Iris pigment epithelial cell (primary cell): Measurements from ENCODE around the gene SLC40A1.
A peak's percentile ranks its signal among the peaks of the same experiment; 100 is the strongest.

Experiments
- DNase-seq: peaks from one replicate; pipeline ENCODE4 v3.0.0-alpha.2; 2011; ENCODE audit warnings: low read depth

Gene SLC40A1

GRCh38 chr2:189601043-189601442, 20.5 kb upstream of the SLC40A1 start:
- peak; percentile 81 for DNase-seq

DNA sequence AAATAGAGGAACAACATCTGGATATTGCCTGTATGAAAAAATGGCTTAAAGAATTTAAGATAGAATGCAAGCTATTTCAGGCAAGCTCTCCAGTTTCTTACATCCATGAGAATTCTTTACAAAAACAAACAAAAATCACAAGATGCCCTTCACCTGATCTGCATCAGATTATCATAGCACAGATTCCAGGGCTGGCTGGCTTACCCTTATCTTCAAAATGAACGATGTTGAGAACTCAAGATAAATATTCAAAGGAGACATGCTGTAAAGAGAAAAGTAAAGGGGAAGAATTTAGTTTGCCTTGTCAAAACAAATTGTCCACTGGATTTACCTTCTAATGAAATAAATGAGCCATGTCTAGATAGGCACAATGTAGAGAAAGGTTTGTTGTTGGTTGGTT, 18.7 kb upstream of the SLC40A1 start:
- peak; percentile 61 for DNase-seq

GRCh38 chr2:189595417-189595816, 14.8 kb upstream of the SLC40A1 start:
- no peak for DNase-seq

DNA sequence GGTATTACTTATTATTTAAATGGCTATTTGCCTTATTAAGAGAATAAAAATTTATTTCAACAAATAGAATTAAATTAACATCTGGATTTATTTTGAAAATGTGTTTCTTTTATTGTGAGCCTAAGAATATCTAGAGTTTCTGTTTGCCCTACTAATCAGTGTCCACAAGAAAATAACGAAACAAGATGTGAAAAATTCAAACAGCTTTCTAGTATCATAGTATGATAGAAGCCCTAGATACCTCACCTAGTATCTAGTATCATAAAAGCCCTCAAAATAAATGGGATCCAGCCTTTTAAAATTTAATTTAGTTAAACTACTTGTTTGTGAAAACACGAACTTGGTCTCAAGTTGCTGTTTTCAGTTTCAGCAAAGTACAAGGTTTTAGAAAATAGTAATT, 13.7 kb upstream of the SLC40A1 start:
- no peak for DNase-seq

DNA sequence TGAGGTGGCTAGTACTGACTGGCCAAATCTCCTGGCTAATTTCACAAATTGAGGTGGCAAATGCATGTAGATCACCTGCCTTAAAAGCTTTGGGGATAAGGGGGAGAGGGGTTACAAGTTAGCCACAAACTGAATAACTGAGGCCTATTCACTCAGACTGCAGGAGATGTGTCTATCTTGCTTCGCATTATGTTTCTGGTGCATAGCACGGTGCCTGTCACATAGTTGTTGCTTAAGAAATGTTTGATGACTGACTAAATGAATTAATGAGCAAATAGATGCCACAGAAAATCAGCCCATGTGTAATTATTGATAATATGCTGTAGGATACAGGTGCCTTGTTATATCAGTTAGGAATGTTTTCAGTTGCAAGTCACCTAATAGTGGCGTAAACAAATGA, 12.5 kb upstream of the SLC40A1 start:
- DNase-seq: no peak

GRCh38 chr2:189592353-189592984, 11.9 kb upstream of the SLC40A1 start:
- DNase-seq: no peak

DNA sequence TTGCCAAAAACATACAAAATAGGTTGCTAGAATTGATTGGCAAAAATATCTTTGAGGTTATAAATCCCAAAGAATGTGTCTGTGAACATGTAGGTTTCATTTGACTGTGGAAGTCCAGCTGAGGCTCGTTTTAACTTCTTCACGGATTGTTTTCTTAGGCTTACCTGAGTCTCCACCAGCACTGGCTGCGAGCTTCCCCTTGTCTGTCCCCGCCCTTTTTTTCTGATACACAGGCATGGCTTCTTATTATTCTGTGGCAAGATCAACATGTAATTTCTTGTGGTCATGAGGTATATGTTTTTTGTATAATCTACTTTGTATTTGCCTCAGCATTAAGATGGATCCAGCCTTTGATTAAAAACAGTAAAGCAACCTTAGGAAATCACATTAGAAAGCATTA, 7.2 kb upstream of the SLC40A1 start:
- no peak for DNase-seq

- no peak for DNase-seq
Observed at GRCh38 chr2:189585226-189585756, 4.7 kb upstream of the SLC40A1 start.

- no peak for DNase-seq
Observed at GRCh38 chr2:189584686-189585085, 4.1 kb upstream of the SLC40A1 start.

DNA sequence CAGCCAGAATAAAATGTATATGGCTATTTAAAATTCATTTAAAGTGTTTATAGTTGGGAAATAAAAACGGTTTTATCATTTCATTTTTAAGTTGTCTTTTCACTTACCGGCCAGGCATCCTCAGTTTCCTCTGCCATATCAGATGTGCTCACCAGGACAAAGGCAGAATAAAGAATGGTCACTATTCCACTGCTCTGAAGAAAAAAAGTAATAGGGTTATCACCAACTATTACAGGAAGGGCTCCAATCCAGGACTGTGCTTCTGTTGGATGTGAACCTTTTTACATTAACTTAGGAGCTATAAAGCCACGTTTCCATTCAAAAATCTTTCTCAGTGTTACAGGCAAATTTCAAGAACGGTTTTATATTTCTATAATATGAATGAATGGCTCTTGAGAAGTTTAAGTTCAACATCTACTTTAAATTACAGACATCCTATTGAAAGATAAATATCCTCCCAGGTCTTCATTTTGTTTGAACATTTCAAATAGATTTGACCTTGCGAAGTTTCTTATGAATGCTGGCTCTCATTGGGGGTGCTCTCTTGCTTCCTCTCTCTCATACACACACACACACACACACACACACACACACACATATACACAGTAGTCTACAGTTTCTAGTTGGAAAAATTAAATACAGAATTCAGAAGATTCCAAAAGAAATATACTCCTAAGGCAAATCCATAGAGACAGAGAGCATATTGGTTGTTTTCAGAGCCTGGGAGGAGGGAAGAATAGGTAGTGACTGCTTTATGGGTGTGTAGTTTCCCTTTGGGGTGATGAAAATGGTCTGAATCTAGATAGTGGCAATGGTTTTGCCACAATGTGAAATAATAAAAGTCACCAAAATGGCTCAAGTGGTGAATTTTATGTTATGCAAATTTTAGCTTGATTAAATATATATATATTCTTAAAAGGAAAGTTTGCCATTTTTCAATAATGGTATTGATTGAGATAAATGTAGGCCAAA, 2.9 kb upstream of the SLC40A1 start:
- no peak for DNase-seq

DNA sequence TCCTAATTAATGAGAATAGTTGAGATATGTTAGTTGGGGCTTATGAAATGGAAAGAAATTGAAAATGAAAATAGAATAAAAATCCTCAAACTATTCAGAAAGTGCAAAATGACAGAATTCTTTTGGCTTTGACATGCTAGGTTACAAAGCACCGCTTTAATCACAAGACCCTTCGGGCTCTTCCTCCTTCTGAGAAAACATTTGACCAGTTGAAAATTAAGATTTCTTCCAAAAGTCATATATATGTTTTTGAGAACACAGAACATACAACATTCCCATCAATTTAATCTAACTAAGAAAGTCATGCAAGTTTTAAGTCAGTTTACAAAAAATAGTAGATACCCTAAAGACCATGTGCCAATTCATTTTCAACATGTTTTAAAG, 2.2 kb upstream of the SLC40A1 start:
- no peak for DNase-seq

- DNase-seq: no peak
Observed at GRCh38 chr2:189582140-189582808, 1.7 kb upstream of the SLC40A1 start.

DNA sequence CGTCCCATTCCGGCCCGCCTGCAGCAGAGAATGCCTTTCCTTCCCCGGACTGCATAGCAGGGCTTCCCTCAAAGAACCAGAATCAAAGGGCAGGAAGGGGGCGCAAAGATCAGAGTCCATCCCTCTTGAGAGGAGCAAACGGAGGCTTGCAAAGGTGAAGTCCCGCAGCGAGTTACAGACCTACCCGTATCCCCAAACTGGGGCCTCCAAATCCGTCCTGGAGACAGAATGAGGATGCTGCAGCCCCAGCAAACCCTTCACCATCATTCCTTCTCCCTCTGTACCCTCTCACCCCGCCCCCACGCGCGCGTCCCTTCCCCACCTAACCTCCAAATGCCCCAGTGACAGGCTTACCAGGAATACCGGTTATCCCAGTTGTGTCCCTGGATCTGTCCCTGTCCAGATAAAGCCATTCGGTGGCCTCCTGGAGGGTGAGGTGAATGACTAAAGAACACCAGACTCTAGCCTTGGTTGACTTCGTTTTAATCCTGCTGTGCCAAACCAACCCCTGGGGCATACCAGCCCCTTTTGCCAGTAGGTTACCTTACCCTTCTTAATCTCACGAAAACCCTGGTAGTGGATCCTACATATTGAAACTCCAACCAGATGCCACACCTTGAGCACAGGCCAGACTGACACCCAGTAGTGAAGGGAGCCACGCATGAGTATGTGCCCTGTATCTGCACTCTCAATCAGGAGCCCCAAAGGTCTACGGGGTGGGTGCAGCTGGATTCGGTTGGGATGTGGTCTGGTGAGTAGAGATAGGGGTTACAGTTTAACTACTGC, 961 bp upstream of the SLC40A1 start:
- DNase-seq: no peak

GRCh38 chr2:189580241-189580651, 340 bp downstream of the SLC40A1 start:
- DNase-seq: peak; percentile 15

- peak; percentile 69 for DNase-seq
Observed at GRCh38 chr2:189579585-189580186, 900 bp downstream of the SLC40A1 start.

- DNase-seq: no peak
Observed at GRCh38 chr2:189578272-189578950, 2.2 kb downstream of the SLC40A1 start.

DNA sequence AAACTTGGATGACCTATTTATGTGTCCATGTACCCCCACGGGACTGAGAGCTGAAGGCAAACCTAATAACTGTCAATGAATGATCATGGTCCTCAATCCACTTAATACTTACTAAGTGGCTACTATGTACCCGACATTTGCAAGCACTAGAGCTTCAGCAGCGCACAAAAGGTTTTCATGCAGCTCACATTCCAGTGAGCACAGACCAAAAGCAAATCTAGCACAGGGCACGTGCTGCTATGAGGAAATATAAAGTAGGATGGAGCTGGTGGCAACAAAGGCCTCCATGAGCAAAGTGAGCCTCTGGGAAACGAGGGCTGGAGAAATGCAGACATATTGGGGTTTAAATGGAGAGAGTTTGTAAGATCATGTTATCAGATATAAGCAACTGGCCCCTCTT, 3.5 kb downstream of the SLC40A1 start:
- DNase-seq: no peak

DNA sequence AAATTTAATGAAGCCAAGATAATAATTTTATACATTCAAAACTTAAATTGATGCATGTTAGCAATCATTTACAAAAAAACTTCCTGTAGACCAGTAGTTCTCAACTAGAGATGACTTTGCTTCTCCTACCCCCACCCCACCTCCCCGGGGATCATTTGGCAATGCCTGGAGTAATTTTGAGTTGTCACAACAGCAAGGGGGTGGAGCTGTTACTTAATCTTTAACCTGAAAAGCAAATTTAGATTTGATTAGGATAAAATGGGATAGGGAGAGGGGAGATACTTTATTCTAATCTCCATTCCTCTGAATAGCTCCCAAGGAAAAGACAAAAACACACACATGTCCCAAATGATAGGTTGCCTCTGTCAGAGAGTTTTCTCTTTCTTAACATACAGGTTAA, 4.2 kb downstream of the SLC40A1 start:
- no peak for DNase-seq

DNA sequence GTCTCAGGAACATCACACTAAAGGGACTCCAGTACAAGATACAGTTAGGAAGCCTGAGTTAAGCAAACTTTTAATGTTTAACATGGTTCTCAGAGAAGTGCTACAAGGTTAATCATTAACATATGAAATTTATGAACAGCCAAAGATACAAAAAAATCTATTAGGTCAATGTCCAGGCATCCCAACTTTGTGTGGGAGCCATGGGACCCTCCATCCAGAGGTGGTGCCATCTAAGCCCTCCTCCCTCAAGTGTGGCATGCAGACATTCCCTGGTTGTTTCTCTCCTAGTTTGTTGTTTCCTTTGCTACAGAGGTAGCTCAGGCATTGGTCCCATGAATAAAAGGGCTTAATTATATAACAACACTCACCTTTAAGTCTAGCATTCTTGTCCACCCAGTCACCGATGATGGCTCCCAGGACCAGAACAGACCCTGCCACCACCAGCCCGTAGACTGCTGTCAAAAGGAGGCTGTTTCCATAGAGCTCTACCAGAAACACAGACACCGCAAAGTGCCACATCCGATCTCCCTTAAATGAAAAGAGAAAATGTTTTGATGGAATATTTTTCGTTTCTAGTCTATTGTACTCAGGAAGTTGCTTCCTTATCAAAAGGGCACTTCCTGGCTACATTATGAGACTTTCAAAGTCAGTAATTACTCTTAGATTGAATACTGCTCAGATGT, 5.7 kb downstream of the SLC40A1 start:
- DNase-seq: no peak

DNA sequence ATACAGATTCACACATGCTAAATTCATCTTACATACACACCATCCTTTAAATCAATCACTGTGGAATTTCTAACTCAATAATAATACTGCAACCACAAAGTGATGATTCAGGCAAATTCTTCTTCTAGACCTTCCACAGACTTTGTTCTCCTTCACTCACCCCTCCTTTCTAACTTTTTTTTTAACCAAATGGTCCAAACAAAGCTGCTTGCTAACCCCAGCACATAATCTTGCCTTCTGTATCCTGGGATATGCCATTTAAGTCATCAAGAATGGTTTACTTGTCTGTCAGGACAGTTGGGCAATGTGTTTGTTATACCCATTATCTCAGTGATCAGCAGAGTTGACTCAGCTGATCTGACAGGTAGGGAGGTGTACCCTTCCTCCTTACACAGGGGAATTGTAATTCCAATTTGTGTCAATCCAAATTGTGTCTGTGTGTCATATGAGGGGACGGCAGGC, 10.0 kb downstream of the SLC40A1 start:
- DNase-seq: peak; percentile 89
